ENCODE data around the gene TACO1. TPM values are rescaled to one million over a fixed set of nuclear protein-coding genes. Genes with fewer than 3 reads are reported as not detected.

TACO1 gene
- total and polyA plus RNA-seq, 2 of the 8 experiments (the other 6 are each of a cell fraction or from before 2014, with no cell fraction given), result 19.1 to 23.6 TPM

DNA sequence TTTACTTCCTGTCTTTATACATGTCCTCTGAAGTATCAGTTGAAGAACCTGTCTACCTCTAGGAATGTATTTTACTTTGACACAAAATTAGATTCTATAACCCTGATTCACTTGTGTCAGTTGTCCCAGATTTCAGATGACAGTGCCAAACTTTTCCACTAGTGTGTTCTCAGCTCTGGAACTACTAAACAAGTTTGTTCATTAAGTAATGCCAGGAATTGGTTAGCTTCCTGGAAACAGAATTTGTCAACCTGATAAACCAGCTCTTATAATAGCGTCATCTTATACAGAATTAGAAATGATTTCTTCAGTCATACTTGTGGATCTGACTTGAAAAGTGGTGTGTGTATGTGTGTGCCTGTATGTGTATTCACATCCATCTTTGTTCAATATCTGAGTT lies 28.9 kb downstream of the TACO1 start:
- DNase-seq (ENCODE audit: low read depth in 1 of 2, low spot score in 2 of 2), result no peak
- ChIA-PET POLR2A (ENCODE audit: partially characterized antibody) (interaction anchor here (1.1 to 1.8 kb wide), 2 partner anchors 16 to 29 kb away, joined by 3 read pairs; partner anchors contain the start of gene TACO1), CTCF (ENCODE audit: partially characterized antibody) (interaction anchor here (0.9 to 2.4 kb wide), 3 partner anchors 10 to 50 kb away, joined by 3 to 10 read pairs (median 4); no protein-coding TSS in a partner anchor)
- no peak overlapping the region for H2BK12ac ChIP-seq (ENCODE audit: low read depth, low read length)
- peaks cover 0 to 6% (median 4%) of the 10 kb centered on the region in 4 experiments; a peak in 4 of 7 replicates for H3K4me1 ChIP-seq (replicated peaks in 1 of 4; ENCODE audit: control insufficient read depth in 3 of 4, insufficient read depth in 4 of 4, low read length in 3 of 4)
- no peak overlapping the region for H4K8ac ChIP-seq (ENCODE audit: extremely low read depth, insufficient read depth, low read length)
- no peak overlapping the region for H3K4me3 ChIP-seq (ENCODE audit: extremely low read depth in 1 of 4, insufficient read depth in 2 of 4, low read depth in 3 of 4, low read length in 4 of 4)
- peaks cover 0 to 4% of the 10 kb centered on the region in 2 experiments for H4K20me1 ChIP-seq (replicated peaks in 1 of 2; ENCODE audit: control insufficient read depth in 1 of 2, insufficient read depth in 2 of 2, low read length in 2 of 2)
- H2AK5ac ChIP-seq (ENCODE audit: low read depth, low read length), result no peak overlapping the region
- H3K36me3 ChIP-seq (ENCODE audit: control insufficient read depth in 2 of 4, insufficient read depth in 4 of 4, low read length in 3 of 4), result peaks cover 0 to under 1% (median 0%) of the 10 kb centered on the region in 4 experiments; a peak in 2 of 8 replicates
- H3K23me2 ChIP-seq (ENCODE audit: low read depth, low read length), result no peaks in the 10 kb centered on the region; the same call in 1 of the 2 replicates
- H3K79me1 ChIP-seq (ENCODE audit: low read depth, low read length), result no peaks in the 10 kb centered on the region; the same call in 1 of the 2 replicates
- no peak overlapping the region for H3K23ac ChIP-seq (ENCODE audit: insufficient read length)
- H3K27me3 ChIP-seq (replicated peaks in 1 of 4; ENCODE audit: control insufficient read depth in 3 of 4, extremely low read depth in 1 of 4, insufficient read depth in 3 of 4, low read length in 3 of 4), result no peaks in the 10 kb centered on the region
- H3K27ac ChIP-seq (ENCODE audit: low read depth, low read length), result no peak overlapping the region
- no peak overlapping the region for H3K9ac ChIP-seq (replicated peaks in 1 of 4; ENCODE audit: extremely low read depth in 1 of 4, low read depth in 3 of 4, low read length in 3 of 4)
- H3K56ac ChIP-seq (replicated peaks; ENCODE audit: insufficient read length, low read depth, low read length), result no peak overlapping the region
- no peaks in the 10 kb centered on the region for H3K9me3 ChIP-seq (ENCODE audit: insufficient read depth in 2 of 2, low read depth in 1 of 2, low read length in 1 of 2)
- H4K5ac ChIP-seq (ENCODE audit: insufficient read length, low read depth, low read length), result no peak overlapping the region
- H4K91ac ChIP-seq (replicated peaks; ENCODE audit: insufficient read length, low read length), result no peak overlapping the region
- WGBS, 2 experiments (ENCODE audit: extremely low coverage in 1 of 2, insufficient coverage in 1 of 2, insufficient read length in 1 of 2, insufficient replicate concordance in 2 of 2, low coverage in 1 of 2, low lambda C conversion rate in 2 of 2, missing lambda C conversion rate in 1 of 2), result 94% methylated on average over 1 of the region's 1 CpG; no CpG with 5 or more reads in 1 of the 2 experiments
- no peak for FAIRE-seq
- H2BK120ac ChIP-seq (replicated peaks; ENCODE audit: low read depth, low read length), result no peak overlapping the region
- no peak overlapping the region for H2BK20ac ChIP-seq (ENCODE audit: low read length)
- H3K14ac ChIP-seq (ENCODE audit: insufficient read length), result no peak overlapping the region
- no peak overlapping the region for H2AFZ ChIP-seq (ENCODE audit: low read length)
- H2BK5ac ChIP-seq (ENCODE audit: low read depth, low read length), result no peak overlapping the region
- no peak overlapping the region for H3K4me2 ChIP-seq (ENCODE audit: insufficient read depth in 1 of 2, low read depth in 2 of 2, low read length in 2 of 2)
- H3K79me2 ChIP-seq (ENCODE audit: control insufficient read depth in 1 of 2, insufficient read depth in 2 of 2, low read length in 2 of 2), result peaks cover 2 to 22% of the 10 kb centered on the region in 2 experiments
- H3K4ac ChIP-seq (replicated peaks; ENCODE audit: insufficient read length, low read depth, low read length), result no peak overlapping the region
- no peak overlapping the region for H3K18ac ChIP-seq (ENCODE audit: extremely low read depth, low read length)
- H2BK15ac ChIP-seq (ENCODE audit: low read length), result no peak overlapping the region
- TF ChIP-seq BACH1 (IDR thresholded peaks at IDR 0.05; ENCODE audit: low read length), result no peak
- no peak for TF ChIP-seq SRF (IDR thresholded peaks at IDR 0.05; ENCODE audit: low read depth, low read length)
- no peak for TF ChIP-seq TAF7 (optimal IDR thresholded peaks at IDR 0.05; ENCODE audit: borderline replicate concordance, low read depth, low read length)
- no peak for TF ChIP-seq USF2 (IDR thresholded peaks at IDR 0.05; ENCODE audit: low read length)
- TF ChIP-seq CBX5 (IDR thresholded peaks at IDR 0.05; ENCODE audit: low read depth, low read length), result no peak
- TF ChIP-seq, protein P1, sequence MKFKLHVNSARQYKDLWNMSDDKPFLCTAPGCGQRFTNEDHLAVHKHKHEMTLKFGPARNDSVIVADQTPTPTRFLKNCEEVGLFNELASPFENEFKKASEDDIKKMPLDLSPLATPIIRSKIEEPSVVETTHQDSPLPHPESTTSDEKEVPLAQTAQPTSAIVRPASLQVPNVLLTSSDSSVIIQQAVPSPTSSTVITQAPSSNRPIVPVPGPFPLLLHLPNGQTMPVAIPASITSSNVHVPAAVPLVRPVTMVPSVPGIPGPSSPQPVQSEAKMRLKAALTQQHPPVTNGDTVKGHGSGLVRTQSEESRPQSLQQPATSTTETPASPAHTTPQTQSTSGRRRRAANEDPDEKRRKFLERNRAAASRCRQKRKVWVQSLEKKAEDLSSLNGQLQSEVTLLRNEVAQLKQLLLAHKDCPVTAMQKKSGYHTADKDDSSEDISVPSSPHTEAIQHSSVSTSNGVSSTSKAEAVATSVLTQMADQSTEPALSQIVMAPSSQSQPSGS (IDR thresholded peaks at IDR 0.05; ENCODE audit: low read length), result no peak
- no peak for TF ChIP-seq POLR2AphosphoS5 (IDR thresholded peaks at IDR 0.05; ENCODE audit: low read depth, low read length)
- TF ChIP-seq KDM1A (IDR thresholded peaks at IDR 0.05; ENCODE audit: borderline replicate concordance, low read length), result no peak
- no peak for TF ChIP-seq GTF2F1 (IDR thresholded peaks at IDR 0.05; ENCODE audit: borderline replicate concordance, low read depth, low read length)
- no peak for TF ChIP-seq RBBP5 (IDR thresholded peaks at IDR 0.05; ENCODE audit: borderline replicate concordance, low read depth, low read length)
